ENCODE results near the gene OR51V1. TPM values are rescaled to one million over a fixed set of nuclear protein-coding genes. Genes with fewer than 3 reads are reported as not detected.

The OR51V1 gene
- total RNA-seq, 1 donor from 2014 or later, result not detected

DNA sequence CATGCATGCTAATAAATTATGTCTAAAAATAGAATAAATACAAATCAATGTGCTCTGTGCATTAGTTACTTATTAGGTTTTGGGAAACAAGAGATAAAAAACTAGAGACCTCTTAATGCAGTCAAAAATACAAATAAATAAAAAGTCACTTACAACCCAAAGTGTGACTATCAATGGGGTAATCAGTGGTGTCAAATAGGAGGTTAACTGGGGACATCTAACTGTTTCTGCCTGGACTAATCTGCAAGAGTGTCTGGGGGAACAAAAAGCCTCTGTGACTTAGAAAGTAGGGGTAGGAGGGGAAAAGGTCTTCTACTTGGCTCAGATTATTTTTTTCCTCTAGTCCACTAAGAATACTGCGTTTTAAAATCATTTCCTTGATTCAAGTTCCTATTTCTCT lies 27.2 kb upstream of the OR51V1 start:
- H3K79me2 ChIP-seq (ENCODE audit: low read depth), result no peaks in the 10 kb centered on the region
- H3K4me2 ChIP-seq, result no peak overlapping the region
- no peak overlapping the region for H2AFZ ChIP-seq (replicated peaks)
- no peaks in the 10 kb centered on the region for H3K9me3 ChIP-seq (ENCODE audit: low read depth)
- Mint-ChIP-seq H3K4me3 (no peak overlapping the region), H3K9me3 (no peaks in the 10 kb centered on the region), H3K27me3 (ENCODE audit: insufficient read depth, low read depth) (peaks cover 3% of the 10 kb centered on the region), H3K36me3 (no peaks in the 10 kb centered on the region), H3K27ac (no peak overlapping the region), H3K4me1 (no peaks in the 10 kb centered on the region)
- H3K4me3 ChIP-seq, result no peak overlapping the region
- no peaks in the 10 kb centered on the region for H4K20me1 ChIP-seq (ENCODE audit: low read depth)
- no peak for DNase-seq (ENCODE audit: low spot score)
- H3K36me3 ChIP-seq, result no peaks in the 10 kb centered on the region
- H3K27me3 ChIP-seq, result no peaks in the 10 kb centered on the region
- no peak overlapping the region for H3K9ac ChIP-seq
- no peak overlapping the region for H3K27ac ChIP-seq
- TF ChIP-seq, protein P1, sequence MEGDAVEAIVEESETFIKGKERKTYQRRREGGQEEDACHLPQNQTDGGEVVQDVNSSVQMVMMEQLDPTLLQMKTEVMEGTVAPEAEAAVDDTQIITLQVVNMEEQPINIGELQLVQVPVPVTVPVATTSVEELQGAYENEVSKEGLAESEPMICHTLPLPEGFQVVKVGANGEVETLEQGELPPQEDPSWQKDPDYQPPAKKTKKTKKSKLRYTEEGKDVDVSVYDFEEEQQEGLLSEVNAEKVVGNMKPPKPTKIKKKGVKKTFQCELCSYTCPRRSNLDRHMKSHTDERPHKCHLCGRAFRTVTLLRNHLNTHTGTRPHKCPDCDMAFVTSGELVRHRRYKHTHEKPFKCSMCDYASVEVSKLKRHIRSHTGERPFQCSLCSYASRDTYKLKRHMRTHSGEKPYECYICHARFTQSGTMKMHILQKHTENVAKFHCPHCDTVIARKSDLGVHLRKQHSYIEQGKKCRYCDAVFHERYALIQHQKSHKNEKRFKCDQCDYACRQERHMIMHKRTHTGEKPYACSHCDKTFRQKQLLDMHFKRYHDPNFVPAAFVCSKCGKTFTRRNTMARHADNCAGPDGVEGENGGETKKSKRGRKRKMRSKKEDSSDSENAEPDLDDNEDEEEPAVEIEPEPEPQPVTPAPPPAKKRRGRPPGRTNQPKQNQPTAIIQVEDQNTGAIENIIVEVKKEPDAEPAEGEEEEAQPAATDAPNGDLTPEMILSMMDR (IDR thresholded peaks at IDR 0.05), result no peak
- no peak for TF ChIP-seq EZH2phosphoT487 (IDR thresholded peaks at IDR 0.05)
- no peak for TF ChIP-seq EZH2 (IDR thresholded peaks at IDR 0.05)
- H3F3A ChIP-seq (ENCODE audit: low read depth), result no peaks in the 10 kb centered on the region
- H3K4me1 ChIP-seq, result no peaks in the 10 kb centered on the region

DNA sequence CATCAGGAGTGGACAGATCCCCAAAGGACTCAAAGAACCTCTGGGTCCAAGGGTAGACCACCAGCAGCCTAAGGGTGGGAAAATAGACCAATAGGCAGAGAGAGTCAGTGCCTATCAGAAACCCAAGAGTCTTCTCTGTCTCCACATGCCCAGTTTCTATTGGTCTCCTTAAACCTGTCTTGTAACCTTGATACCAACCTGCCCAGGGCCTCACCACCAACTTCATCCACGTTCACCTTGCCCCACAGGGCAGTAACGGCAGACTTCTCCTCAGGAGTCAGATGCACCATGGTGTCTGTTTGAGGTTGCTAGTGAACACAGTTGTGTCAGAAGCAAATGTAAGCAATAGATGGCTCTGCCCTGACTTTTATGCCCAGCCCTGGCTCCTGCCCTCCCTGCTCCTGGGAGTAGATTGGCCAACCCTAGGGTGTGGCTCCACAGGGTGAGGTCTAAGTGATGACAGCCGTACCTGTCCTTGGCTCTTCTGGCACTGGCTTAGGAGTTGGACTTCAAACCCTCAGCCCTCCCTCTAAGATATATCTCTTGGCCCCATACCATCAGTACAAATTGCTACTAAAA lies 26.3 kb upstream of the OR51V1 start, which contains the start of gene HBB:
Gene HBB, minus strand, starts transcription at position 340 of the 579 bp plus-strand sequence. Its CDS starts 50 bp downstream, at position 290.
- Mint-ChIP-seq H3K36me3 (no peaks in the 10 kb centered on the region), H3K27ac (no peak within 1 kb of the TSS), H3K4me3 (no peak within 1 kb of the TSS), H3K4me1 (no peaks in the 10 kb centered on the region), H3K27me3 (ENCODE audit: insufficient read depth, low read depth) (peaks cover 3% of the 10 kb centered on the region), H3K9me3 (no peaks in the 10 kb centered on the region)
- Histone ChIP-seq H3K79me2 (ENCODE audit: low read depth) (no peaks in the 10 kb centered on the region), H3K4me1 (no peaks in the 10 kb centered on the region), H3K9ac (no peak within 1 kb of the TSS), H4K20me1 (ENCODE audit: low read depth) (no peaks in the 10 kb centered on the region), H3K36me3 (no peaks in the 10 kb centered on the region), H3K27ac (no peak within 1 kb of the TSS), H3K27me3 (no peaks in the 10 kb centered on the region), H3F3A (ENCODE audit: low read depth) (no peaks in the 10 kb centered on the region), H2AFZ (replicated peaks) (no peak within 1 kb of the TSS), H3K9me3 (ENCODE audit: low read depth) (no peaks in the 10 kb centered on the region), H3K4me3 (no peak within 1 kb of the TSS), H3K4me2 (no peak within 1 kb of the TSS)
- no peak for TF ChIP-seq EZH2 (IDR thresholded peaks at IDR 0.05)
- TF ChIP-seq, protein P1 (IDR thresholded peaks at IDR 0.05), result no peak
- TF ChIP-seq EZH2phosphoT487 (IDR thresholded peaks at IDR 0.05), result no peak
- no peak for DNase-seq (ENCODE audit: low spot score)

DNA sequence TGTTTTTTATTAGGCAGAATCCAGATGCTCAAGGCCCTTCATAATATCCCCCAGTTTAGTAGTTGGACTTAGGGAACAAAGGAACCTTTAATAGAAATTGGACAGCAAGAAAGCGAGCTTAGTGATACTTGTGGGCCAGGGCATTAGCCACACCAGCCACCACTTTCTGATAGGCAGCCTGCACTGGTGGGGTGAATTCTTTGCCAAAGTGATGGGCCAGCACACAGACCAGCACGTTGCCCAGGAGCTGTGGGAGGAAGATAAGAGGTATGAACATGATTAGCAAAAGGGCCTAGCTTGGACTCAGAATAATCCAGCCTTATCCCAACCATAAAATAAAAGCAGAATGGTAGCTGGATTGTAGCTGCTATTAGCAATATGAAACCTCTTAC lies 25.0 kb upstream of the OR51V1 start:
- Histone ChIP-seq H3K79me2 (ENCODE audit: low read depth) (no peaks in the 10 kb centered on the region), H3K9ac (no peak overlapping the region), H3K4me3 (no peak overlapping the region), H3K27ac (no peak overlapping the region), H3K27me3 (no peaks in the 10 kb centered on the region), H3K4me1 (no peaks in the 10 kb centered on the region), H3K4me2 (no peak overlapping the region), H4K20me1 (ENCODE audit: low read depth) (no peaks in the 10 kb centered on the region), H3K9me3 (ENCODE audit: low read depth) (no peaks in the 10 kb centered on the region), H2AFZ (replicated peaks) (no peak overlapping the region), H3K36me3 (no peaks in the 10 kb centered on the region), H3F3A (ENCODE audit: low read depth) (no peaks in the 10 kb centered on the region)
- DNase-seq (ENCODE audit: low spot score), result no peak
- no peaks in the 10 kb centered on the region for H3K4me1 Mint-ChIP-seq
- H3K4me3 Mint-ChIP-seq, result no peak overlapping the region
- no peaks in the 10 kb centered on the region for H3K36me3 Mint-ChIP-seq
- H3K27me3 Mint-ChIP-seq (ENCODE audit: insufficient read depth, low read depth), result peaks cover 3% of the 10 kb centered on the region
- no peak overlapping the region for H3K27ac Mint-ChIP-seq
- no peaks in the 10 kb centered on the region for H3K9me3 Mint-ChIP-seq
- TF ChIP-seq, protein P1 (IDR thresholded peaks at IDR 0.05), result no peak
- TF ChIP-seq EZH2 (IDR thresholded peaks at IDR 0.05), result no peak
- no peak for TF ChIP-seq EZH2phosphoT487 (IDR thresholded peaks at IDR 0.05)
